Measurements from ENCODE around the gene HDAC4.

HDAC4 gene

DNA sequence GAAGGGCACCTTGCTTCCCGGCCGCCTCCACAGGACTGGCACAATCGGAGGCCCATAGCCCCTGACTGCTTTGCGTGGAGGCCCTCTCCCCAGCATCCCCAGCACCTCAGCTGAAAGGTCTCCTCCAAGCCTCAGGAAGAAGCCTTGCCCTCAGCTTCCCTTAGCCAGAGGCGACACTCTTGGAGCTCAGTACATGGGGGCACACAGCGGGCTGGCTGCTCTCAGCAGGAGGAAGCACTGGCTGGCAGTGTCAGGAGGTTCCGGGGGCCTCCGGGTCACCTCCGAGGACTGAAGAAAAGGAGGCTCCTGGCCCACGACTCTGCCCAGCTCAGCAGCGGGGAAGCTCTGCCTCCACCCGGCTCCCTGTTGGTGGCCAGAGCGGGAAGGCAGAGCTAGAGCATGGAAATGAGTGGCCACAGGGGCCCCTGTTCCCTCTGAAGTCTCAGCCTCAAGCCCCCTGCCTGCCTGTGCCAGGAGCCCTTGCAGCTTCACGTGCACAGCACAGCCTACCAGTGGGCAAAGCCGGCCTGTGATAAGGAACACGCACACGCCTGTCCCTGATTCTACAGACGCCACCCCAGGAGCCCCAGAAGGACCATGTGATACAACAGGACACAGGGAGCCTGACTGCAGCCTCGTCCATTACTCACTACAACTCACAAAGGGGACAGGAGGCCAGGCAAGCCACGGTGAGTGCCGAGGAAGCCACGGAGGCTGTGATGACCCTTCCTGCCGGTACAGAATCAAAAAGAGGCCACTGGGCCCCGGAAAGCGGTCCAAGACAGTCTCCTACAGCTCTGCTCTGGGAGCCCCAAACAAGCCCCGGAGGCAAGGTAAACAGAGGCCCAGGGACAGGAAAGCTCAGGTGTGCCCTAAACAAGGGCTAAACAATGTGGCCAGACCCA is 15.5 kb downstream of the HDAC4 start:
- Histone ChIP-seq H3K9me2 (replicated peaks; ENCODE audit: insufficient read depth, low read length) (no peaks in the 10 kb centered on the region), H3K79me2 (ENCODE audit: low read length) (peaks cover 28% of the 10 kb centered on the region), H3K4me3 (ENCODE audit: low read length) (no peak overlapping the region), H3K9me3 (replicated peaks; ENCODE audit: insufficient read depth, low read length) (no peaks in the 10 kb centered on the region), H3K4me1 (ENCODE audit: low read length) (no peaks in the 10 kb centered on the region), H2AFZ (ENCODE audit: low read length) (no peak overlapping the region), H3F3A (ENCODE audit: insufficient read depth, low read length) (no peaks in the 10 kb centered on the region), H3K36me3 (replicated peaks; ENCODE audit: insufficient read depth, low read length) (no peaks in the 10 kb centered on the region), H3K27ac (ENCODE audit: low read length) (no peak overlapping the region), H3K27me3 (replicated peaks; ENCODE audit: insufficient read depth, low read length) (no peaks in the 10 kb centered on the region), H3K9ac (ENCODE audit: low read length) (no peak overlapping the region), H3K4me2 (ENCODE audit: low read depth, low read length) (no peak overlapping the region), H4K20me1 (ENCODE audit: insufficient read depth, low read length) (no peaks in the 10 kb centered on the region)
- no peak for DNase-seq
- TF ChIP-seq CTCF (IDR thresholded peaks at IDR 0.05; ENCODE audit: low read length) (no peak), EZH2phosphoT487 (IDR thresholded peaks at IDR 0.05; ENCODE audit: low read length) (no peak), EZH2 (optimal IDR thresholded peaks at IDR 0.05; ENCODE audit: low read depth, low read length) (no peak)

DNA sequence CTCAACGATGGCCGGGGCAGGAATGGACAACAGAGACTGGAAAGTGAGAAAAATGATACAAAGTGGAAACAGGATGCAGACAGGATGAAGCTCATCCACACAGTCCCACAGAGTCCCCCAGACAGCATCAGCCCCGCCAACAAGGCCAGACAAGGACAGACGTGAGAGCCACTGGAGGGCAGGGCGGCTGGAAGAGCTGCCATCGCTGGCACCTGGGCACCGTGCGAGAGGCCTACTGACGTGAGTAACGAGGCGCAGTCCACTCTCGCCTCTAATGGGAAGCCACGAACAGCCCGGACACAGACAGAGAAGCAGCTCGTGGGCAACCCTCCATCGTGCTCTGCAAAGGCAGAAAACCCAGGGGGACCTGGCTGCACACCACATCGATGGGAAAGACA is 17.1 kb downstream of the HDAC4 start:
- DNase-seq = no peak
- H3K4me1 ChIP-seq (ENCODE audit: low read length) = no peaks in the 10 kb centered on the region
- H3K4me2 ChIP-seq (ENCODE audit: low read depth, low read length) = no peak overlapping the region
- no peak overlapping the region for H3K27ac ChIP-seq (ENCODE audit: low read length)
- no peak for TF ChIP-seq EZH2phosphoT487 (IDR thresholded peaks at IDR 0.05; ENCODE audit: low read length)
- TF ChIP-seq EZH2 (optimal IDR thresholded peaks at IDR 0.05; ENCODE audit: low read depth, low read length) = no peak
- TF ChIP-seq CTCF (IDR thresholded peaks at IDR 0.05; ENCODE audit: low read length) = no peak
- H3K79me2 ChIP-seq (ENCODE audit: low read length) = peaks cover 22% of the 10 kb centered on the region
- no peak overlapping the region for H3K4me3 ChIP-seq (ENCODE audit: low read length)
- no peaks in the 10 kb centered on the region for H3K36me3 ChIP-seq (replicated peaks; ENCODE audit: insufficient read depth, low read length)
- H3K9ac ChIP-seq (ENCODE audit: low read length) = no peak overlapping the region
- H3K27me3 ChIP-seq (replicated peaks; ENCODE audit: insufficient read depth, low read length) = no peaks in the 10 kb centered on the region
- H3K9me2 ChIP-seq (replicated peaks; ENCODE audit: insufficient read depth, low read length) = no peaks in the 10 kb centered on the region
- no peaks in the 10 kb centered on the region for H3F3A ChIP-seq (ENCODE audit: insufficient read depth, low read length)
- H3K9me3 ChIP-seq (replicated peaks; ENCODE audit: insufficient read depth, low read length) = no peaks in the 10 kb centered on the region
- H2AFZ ChIP-seq (ENCODE audit: low read length) = no peak overlapping the region
- H4K20me1 ChIP-seq (ENCODE audit: insufficient read depth, low read length) = no peaks in the 10 kb centered on the region

DNA sequence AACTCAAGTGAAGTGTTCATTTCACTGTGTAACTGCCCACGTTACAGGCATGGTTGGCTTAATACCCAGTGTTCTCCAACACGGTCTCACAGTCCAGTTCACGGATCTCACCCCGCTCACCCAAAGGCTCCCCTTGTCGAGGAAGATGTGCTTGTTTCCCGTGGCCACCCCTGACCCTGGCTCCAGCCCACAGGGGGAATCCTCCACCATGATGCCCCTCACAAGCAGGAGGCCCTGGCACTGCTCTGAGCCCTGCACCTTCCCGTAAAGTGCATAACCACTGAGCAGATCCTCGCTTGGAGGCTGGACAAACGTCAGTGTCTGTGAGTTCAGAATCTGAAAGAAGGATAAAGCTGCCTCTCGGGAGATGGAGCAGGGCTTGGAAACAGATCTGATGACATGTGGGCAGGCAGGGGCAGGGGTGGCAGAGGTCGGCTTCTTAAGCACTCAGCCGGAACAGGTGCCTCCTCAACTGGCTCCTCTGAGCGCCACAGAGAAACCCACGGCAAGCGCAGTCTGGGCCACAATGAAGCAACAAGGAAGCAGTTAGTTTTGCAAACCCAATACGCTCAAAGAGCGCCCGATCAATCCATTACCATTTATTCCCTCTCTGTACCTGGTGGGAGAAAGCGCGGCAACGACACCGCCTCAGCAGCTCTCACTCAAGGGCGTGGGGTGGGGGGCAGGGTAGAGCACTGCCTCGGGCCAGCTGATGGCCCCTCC is 17.6 kb downstream of the HDAC4 start:
- no peak overlapping the region for H2AFZ ChIP-seq (ENCODE audit: low read length)
- H3K79me2 ChIP-seq (ENCODE audit: low read length) = peaks cover 21% of the 10 kb centered on the region
- no peak for DNase-seq
- no peak overlapping the region for H3K4me3 ChIP-seq (ENCODE audit: low read length)
- no peak overlapping the region for H3K9ac ChIP-seq (ENCODE audit: low read length)
- no peak overlapping the region for H3K4me2 ChIP-seq (ENCODE audit: low read depth, low read length)
- H3K4me1 ChIP-seq (ENCODE audit: low read length) = no peaks in the 10 kb centered on the region
- H3K9me3 ChIP-seq (replicated peaks; ENCODE audit: insufficient read depth, low read length) = no peaks in the 10 kb centered on the region
- no peaks in the 10 kb centered on the region for H3K9me2 ChIP-seq (replicated peaks; ENCODE audit: insufficient read depth, low read length)
- H3F3A ChIP-seq (ENCODE audit: insufficient read depth, low read length) = no peaks in the 10 kb centered on the region
- TF ChIP-seq EZH2phosphoT487 (IDR thresholded peaks at IDR 0.05; ENCODE audit: low read length) (no peak), EZH2 (optimal IDR thresholded peaks at IDR 0.05; ENCODE audit: low read depth, low read length) (no peak), CTCF (IDR thresholded peaks at IDR 0.05; ENCODE audit: low read length) (no peak)
- H3K27me3 ChIP-seq (replicated peaks; ENCODE audit: insufficient read depth, low read length) = no peaks in the 10 kb centered on the region
- H3K27ac ChIP-seq (ENCODE audit: low read length) = no peak overlapping the region
- no peaks in the 10 kb centered on the region for H4K20me1 ChIP-seq (ENCODE audit: insufficient read depth, low read length)
- no peaks in the 10 kb centered on the region for H3K36me3 ChIP-seq (replicated peaks; ENCODE audit: insufficient read depth, low read length)
